BLaER1 treated with 17β-estradiol and CSF1 and Interleukin-3, amounts not matched to agents 10 nM and 100 nM (cell line): Measurements from ENCODE around the gene TENM4.

ENCODE experiments used
- H3K27ac ChIP-seq, 11 experiments: shearing (Covaris generic); formaldehyde crosslinking; 2 replicates each; pipeline ENCODE4 v1.8.1; 2022
- H3K27me3 ChIP-seq, 11 experiments: shearing (Covaris generic); formaldehyde crosslinking; 2 replicates each; pipeline ENCODE4 v1.8.1; 2022
- H3K36me3 ChIP-seq, 11 experiments: shearing (Covaris generic); formaldehyde crosslinking; 2 replicates each; pipeline ENCODE4 v1.8.1; 2022
- H3K4me1 ChIP-seq, 10 experiments: shearing (Covaris generic); formaldehyde crosslinking; 2 replicates each; pipeline ENCODE4 v1.8.1; 2022
- H3K4me2 ChIP-seq, 11 experiments: shearing (Covaris generic); formaldehyde crosslinking; 2 replicates each; pipeline ENCODE4 v1.8.1; 2022
- H3K4me3 ChIP-seq, 10 experiments: shearing (Covaris generic); formaldehyde crosslinking; 2 replicates each; pipeline ENCODE4 v1.8.1; 2022
- H3K9ac ChIP-seq, 11 experiments: shearing (Covaris generic); formaldehyde crosslinking; 2 replicates each; pipeline ENCODE4 v1.8.1; 2022
- H3K9me3 ChIP-seq, 11 experiments: shearing (Covaris generic); formaldehyde crosslinking; replicated peaks in 1 of 11; 2 replicates each; pipeline ENCODE4 v1.8.1; 2022
- H4K20me1 ChIP-seq, 11 experiments: shearing (Covaris generic); formaldehyde crosslinking; 2 replicates each; pipeline ENCODE4 v1.8.1; 2022
- Cebpa-rat ChIP-seq, 11 experiments: shearing (Covaris generic); IDR thresholded peaks; 2 replicates each; pipeline ENCODE4 v1.8.1; 2022

The TENM4 gene

GRCh38 chr11:79212741-79213190 lies 228.1 kb downstream of the TENM4 start:
- H3K9ac ChIP-seq, result peak overlapping the region in 5 of 11 experiments; percentile 12 to 54 (median 38); a peak in 8 of 22 replicates
- H3K27me3 ChIP-seq, result no peaks in the 10 kb centered on the region
- H3K36me3 ChIP-seq, result peaks cover 0 to 11% (median 0%) of the 10 kb centered on the region in 11 experiments; a peak in 1 of 22 replicates
- H3K4me2 ChIP-seq, result peak overlapping the region; percentile 11 to 93 (median 75); a peak in 20 of 22 replicates
- H3K4me1 ChIP-seq, result peaks cover 14 to 94% (median 55%) of the 10 kb centered on the region in 10 experiments; a peak in 19 of 20 replicates
- no peaks in the 10 kb centered on the region for H4K20me1 ChIP-seq
- peaks cover 0 to 21% (median 0%) of the 10 kb centered on the region in 11 experiments; a peak in 2 of 22 replicates for H3K9me3 ChIP-seq
- peak overlapping the region in 2 of 10 experiments; percentile 9 to 27; a peak in 1 of 20 replicates for H3K4me3 ChIP-seq
- TF ChIP-seq Cebpa-rat (IDR thresholded peaks at IDR 0.05), result no peak
- H3K27ac ChIP-seq, result peak overlapping the region in 8 of 11 experiments; percentile 39 to 81 (median 68); a peak in 15 of 22 replicates

GRCh38 chr11:79209540-79210266 lies 231.1 kb downstream of the TENM4 start:
- Histone ChIP-seq H3K27ac (no peak overlapping the region), H3K4me3 (no peak overlapping the region), H3K4me2 (peak overlapping the region in 3 of 11 experiments; percentile 70 to 93 (median 79); a peak in 8 of 22 replicates), H3K9ac (no peak overlapping the region), H4K20me1 (no peaks in the 10 kb centered on the region), H3K36me3 (0 out of 22 replicates have a peak, but pooled peaks cover 0 to 6% (median 0%) of the 10 kb centered on the region in 11 experiments), H3K9me3 (peaks cover 0 to 11% (median under 1%) of the 10 kb centered on the region in 11 experiments; a peak in 9 of 22 replicates), H3K4me1 (peaks cover 14 to 90% (median 53%) of the 10 kb centered on the region in 10 experiments; a peak in 19 of 20 replicates), H3K27me3 (no peaks in the 10 kb centered on the region)
- no peak for TF ChIP-seq Cebpa-rat (IDR thresholded peaks at IDR 0.05)

GRCh38 chr11:79208126-79208525 lies 232.7 kb downstream of the TENM4 start:
- no peaks in the 10 kb centered on the region for H3K27me3 ChIP-seq
- H4K20me1 ChIP-seq, result no peaks in the 10 kb centered on the region
- TF ChIP-seq Cebpa-rat (IDR thresholded peaks at IDR 0.05), result no peak
- H3K4me1 ChIP-seq, result peaks cover 14 to 75% (median 45%) of the 10 kb centered on the region in 10 experiments; a peak in 19 of 20 replicates
- no peak overlapping the region for H3K27ac ChIP-seq
- H3K9me3 ChIP-seq, result peaks cover 0 to 24% (median 12%) of the 10 kb centered on the region in 11 experiments; a peak in 14 of 22 replicates
- peak overlapping the region in 6 of 11 experiments; percentile 1 to 26 (median 8); a peak in 2 of 22 replicates for H3K4me2 ChIP-seq
- H3K9ac ChIP-seq, result no peak overlapping the region
- H3K4me3 ChIP-seq, result no peak overlapping the region
- 0 out of 22 replicates have a peak, but pooled peaks cover 0 to 10% (median 0%) of the 10 kb centered on the region in 11 experiments for H3K36me3 ChIP-seq

GRCh38 chr11:79206951-79207350 lies 233.9 kb downstream of the TENM4 start:
- H3K4me1 ChIP-seq, result peaks cover 7 to 75% (median 42%) of the 10 kb centered on the region in 10 experiments; a peak in 18 of 20 replicates
- H3K4me2 ChIP-seq, result peak overlapping the region in 4 of 11 experiments; percentile 10 to 26 (median 22); a peak in 7 of 22 replicates
- no peak overlapping the region for H3K27ac ChIP-seq
- no peaks in the 10 kb centered on the region for H3K27me3 ChIP-seq
- H4K20me1 ChIP-seq, result no peaks in the 10 kb centered on the region
- TF ChIP-seq Cebpa-rat (IDR thresholded peaks at IDR 0.05), result no peak
- no peak overlapping the region for H3K4me3 ChIP-seq
- H3K9ac ChIP-seq, result no peak overlapping the region
- peaks cover 0 to 24% (median 12%) of the 10 kb centered on the region in 11 experiments; a peak in 14 of 22 replicates for H3K9me3 ChIP-seq
- 0 out of 22 replicates have a peak, but pooled peaks cover 0 to 10% (median 0%) of the 10 kb centered on the region in 11 experiments for H3K36me3 ChIP-seq

GRCh38 chr11:79205786-79206185 lies 235.0 kb downstream of the TENM4 start:
- Histone ChIP-seq H3K4me3 (no peak overlapping the region), H3K9me3 (peaks cover under 1 to 24% (median 12%) of the 10 kb centered on the region in 11 experiments; a peak in 15 of 22 replicates), H3K27me3 (no peaks in the 10 kb centered on the region), H3K9ac (no peak overlapping the region), H3K4me2 (peak overlapping the region in 2 of 11 experiments; percentile 10 to 25; a peak in 1 of 22 replicates), H3K36me3 (0 out of 22 replicates have a peak, but pooled peaks cover 0 to 10% (median 0%) of the 10 kb centered on the region in 11 experiments), H4K20me1 (no peaks in the 10 kb centered on the region), H3K4me1 (peaks cover under 1 to 75% (median 42%) of the 10 kb centered on the region in 10 experiments; a peak in 18 of 20 replicates), H3K27ac (no peak overlapping the region)
- no peak for TF ChIP-seq Cebpa-rat (IDR thresholded peaks at IDR 0.05)

- H4K20me1 ChIP-seq, result no peaks in the 10 kb centered on the region
- TF ChIP-seq Cebpa-rat (IDR thresholded peaks at IDR 0.05), result no peak
- no peak overlapping the region for H3K9ac ChIP-seq
- H3K27me3 ChIP-seq, result no peaks in the 10 kb centered on the region
- H3K4me1 ChIP-seq, result peaks cover 16 to 82% (median 55%) of the 10 kb centered on the region in 10 experiments
- peaks cover 6 to 24% (median 12%) of the 10 kb centered on the region in 11 experiments; a peak in 16 of 22 replicates for H3K9me3 ChIP-seq
- no peak overlapping the region; a peak in 1 of 20 replicates for H3K4me3 ChIP-seq
- 0 out of 22 replicates have a peak, but pooled peaks cover 0 to 4% (median 0%) of the 10 kb centered on the region in 11 experiments for H3K36me3 ChIP-seq
- H3K27ac ChIP-seq, result 0 out of 22 replicates have a peak overlapping the region, but pooled peaks of 3 of the 11 experiments have one; percentile 2 to 15 (median 8)
- peak overlapping the region in 9 of 11 experiments; percentile 19 to 97 (median 82); a peak in 17 of 22 replicates for H3K4me2 ChIP-seq
Measured at GRCh38 chr11:79201677-79202347, 239.0 kb downstream of the TENM4 start.

GRCh38 chr11:79200398-79201070 lies 240.3 kb downstream of the TENM4 start:
- Histone ChIP-seq H3K4me2 (peak overlapping the region; percentile 19 to 97 (median 82); a peak in 20 of 22 replicates), H3K27ac (peak overlapping the region in 4 of 11 experiments; percentile 33 to 58 (median 53); a peak in 8 of 22 replicates), H3K4me1 (peaks cover 16 to 74% (median 53%) of the 10 kb centered on the region in 10 experiments), H3K9me3 (peaks cover 6 to 34% (median 16%) of the 10 kb centered on the region in 11 experiments; a peak in 17 of 22 replicates), H3K9ac (peak overlapping the region in 5 of 11 experiments; percentile 2 to 60 (median 55); a peak in 7 of 22 replicates), H4K20me1 (no peaks in the 10 kb centered on the region), H3K36me3 (peaks cover 0 to 12% (median 0%) of the 10 kb centered on the region in 11 experiments; a peak in 1 of 22 replicates), H3K4me3 (peak overlapping the region in 3 of 10 experiments; percentile 17 to 44 (median 20); a peak in 5 of 20 replicates), H3K27me3 (no peaks in the 10 kb centered on the region)
- TF ChIP-seq Cebpa-rat (IDR thresholded peaks at IDR 0.05), result no peak
